Esophagus (tissue), 2 donors: ENCODE data around the gene TSPAN18. TPM values are rescaled to one million over a fixed set of nuclear protein-coding genes. Genes with fewer than 3 reads are reported as not detected.

Experiments used
- H3K27ac ChIP-seq, 2 donors: one replicate each; pipeline ENCODE4 v1.5.1; 2013; ENCODE audit warnings: low read depth in 2 of 2, mild to moderate bottlenecking in 2 of 2, inconsistent platforms in 1 of 2, low read length in 1 of 2, moderate library complexity in 1 of 2
- H3K27me3 ChIP-seq, 2 donors: one replicate each; pipeline ENCODE4 v1.6.1; 2013; ENCODE audit warnings: low read length in 2 of 2, control low read depth in 1 of 2, mild to moderate bottlenecking in 1 of 2; ENCODE audit not compliant: insufficient read depth in 2 of 2, control insufficient read depth in 1 of 2
- H3K36me3 ChIP-seq, 2 donors: one replicate each; pipeline ENCODE4 v1.6.1; 2013; ENCODE audit warnings: low read length in 1 of 2; ENCODE audit not compliant: control insufficient read depth in 2 of 2, insufficient read depth in 2 of 2
- H3K4me1 ChIP-seq, 2 donors: one replicate each; pipeline ENCODE4 v1.6.1; 2013; ENCODE audit warnings: low read length in 1 of 2; ENCODE audit not compliant: control insufficient read depth in 2 of 2, insufficient read depth in 2 of 2
- H3K4me3 ChIP-seq, 2 donors: one replicate each; pipeline ENCODE4 v1.5.1; 2013; ENCODE audit warnings: low read length in 2 of 2, mild to moderate bottlenecking in 2 of 2, low read depth in 1 of 2, moderate library complexity in 1 of 2
- H3K9me3 ChIP-seq, 2 donors: one replicate each; pipeline ENCODE4 v1.6.1; 2013; ENCODE audit warnings: mild to moderate bottlenecking in 2 of 2, low read depth in 1 of 2, low read length in 1 of 2, moderate library complexity in 1 of 2; ENCODE audit not compliant: control insufficient read depth in 2 of 2, insufficient read depth in 1 of 2
- WGBS, 2 donors: extraction: QIAGEN DNeasy Blood & Tissue Kit; methylation state at CpG; one replicate each; pipeline ENCODE4 v1.1.7; 2013; 5-methylcytosine and 5-hydroxymethylcytosine counted together
- polyA plus RNA-seq, 2 donors: library from polyadenylated mRNA; stranded (reverse); fragments of 200-250 nt; gene quantifications; one replicate each; pipeline ENCODE4 v1.2.3, GENCODE V29; 2013
- donor health status: healthy with polysubstance abuse.
- donor health status: Bipolar disorder and iron deficiency.

Gene TSPAN18
- polyA plus RNA-seq, 2 donors: 2.2 to 3.1 TPM

DNA sequence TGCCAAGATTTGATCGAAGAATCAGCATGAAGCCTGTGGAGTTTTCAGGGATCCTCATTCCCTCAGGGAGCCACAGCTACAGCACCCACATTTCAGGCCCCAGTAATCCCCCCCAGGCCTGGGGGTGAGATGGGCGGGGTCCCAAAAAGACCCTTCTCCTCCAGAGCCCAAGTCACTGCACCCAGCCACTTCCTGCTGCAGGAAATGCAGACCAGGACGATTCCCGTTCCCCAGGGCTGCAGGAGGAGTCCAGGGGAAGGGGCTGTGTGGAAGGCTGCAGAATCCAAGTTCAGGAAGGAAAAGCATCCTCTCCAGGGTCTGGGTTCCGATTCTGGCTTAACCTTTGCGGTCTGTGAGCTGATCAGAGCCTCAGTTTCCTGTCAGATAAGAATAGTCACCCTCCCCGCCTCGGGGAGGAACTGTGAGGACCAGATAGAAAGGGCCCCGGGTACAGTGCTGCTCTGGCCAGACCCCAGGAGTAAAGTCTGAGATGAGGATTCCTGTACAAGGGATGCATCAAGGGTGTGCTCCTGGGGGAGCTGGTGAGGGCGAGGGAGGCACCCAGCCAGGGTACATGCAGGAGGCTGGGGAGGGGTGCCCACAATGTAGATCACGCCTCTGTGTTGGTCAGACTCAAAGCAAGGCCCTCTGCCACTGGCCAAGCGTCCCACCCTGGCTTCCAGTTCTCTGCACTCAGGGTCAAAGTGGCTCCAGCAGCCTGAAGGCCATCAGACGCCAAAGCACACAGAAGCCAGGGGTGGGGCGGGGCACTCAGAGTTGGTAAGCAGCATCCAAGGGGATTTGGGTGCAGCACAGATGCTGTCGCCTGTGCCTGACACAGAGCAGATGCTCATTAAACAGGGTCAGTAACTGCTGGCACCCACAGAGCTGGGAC is 254.0 kb downstream of the TSPAN18 start:
- peaks cover 5 to 22% of the 10 kb centered on the region in 2 donors for H3K4me1 ChIP-seq
- H3K27ac ChIP-seq: no peak overlapping the region
- H3K27me3 ChIP-seq: no peaks in the 10 kb centered on the region
- H3K4me3 ChIP-seq: no peak overlapping the region
- no peaks in the 10 kb centered on the region for H3K9me3 ChIP-seq
- H3K36me3 ChIP-seq: no peaks in the 10 kb centered on the region
- WGBS, 2 donors: 71 to 77% methylated on average over 15 of the region's 15 CpGs

Other genes with a start within 250 kb of the TSPAN18 start
- 100 to 1,000 TPM; 123 to 266 TPM for gene CD82, start 161.3 kb upstream of the TSPAN18 start, polyA plus RNA-seq
- 10 to 100 TPM; 10.3 to 37.2 TPM for gene TP53I11, start 223.9 kb downstream of the TSPAN18 start, polyA plus RNA-seq